ENCODE data around the gene RPS19BP1. TPM values are rescaled to one million over a fixed set of nuclear protein-coding genes. Genes with fewer than 3 reads are reported as not detected.

RPS19BP1 gene
- polyA plus RNA-seq, 2 of the 4 experiments (the other 2 are of a cell fraction), result 51.1 to 74.0 TPM

DNA sequence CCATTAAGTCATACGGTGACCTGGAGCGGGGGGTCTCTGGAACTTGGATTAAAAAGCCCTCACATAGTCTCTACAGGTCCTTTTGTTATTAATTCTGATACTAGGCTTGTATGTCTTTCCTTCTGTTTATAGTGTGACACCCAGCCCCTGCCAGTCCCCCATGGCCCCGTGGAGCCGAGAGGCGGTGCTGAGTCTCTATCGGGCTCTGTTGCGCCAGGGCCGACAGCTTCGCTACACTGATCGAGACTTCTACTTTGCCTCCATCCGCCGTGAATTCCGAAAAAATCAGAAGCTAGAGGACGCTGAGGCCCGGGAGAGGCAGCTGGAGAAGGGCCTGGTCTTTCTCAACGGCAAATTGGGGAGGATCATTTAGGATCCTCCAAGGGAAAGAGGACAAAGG is 28.5 kb downstream of the RPS19BP1 start (continued):
- no peak for TF ChIP-seq NFE2L2 (conservative IDR thresholded peaks at IDR 0.05; ENCODE audit: low read length)

GRCh38 chr22:39503630-39504029 is 28.9 kb downstream of the RPS19BP1 start:
- ATAC-seq (no peak), DNase-seq (ENCODE audit: low read depth in 1 of 2, low spot score in 1 of 2) (no peak), FAIRE-seq (no peak)
- H3K4me2 ChIP-seq, result peak overlapping the region; percentile 97
- H3K9me3 ChIP-seq, result no peaks in the 10 kb centered on the region
- ChIA-PET CTCF (interaction anchor here (1.2 to 2.0 kb wide), 3 partner anchors 10 to 25 kb away, joined by 5 to 8 read pairs (median 7); no protein-coding TSS in a partner anchor), POLR2A (no interaction called here)
- H3K4me1 ChIP-seq, result peaks cover 12% of the 10 kb centered on the region; the same call in 2 of the 3 replicates
- peak overlapping the region in 1 of 2 experiments; percentile 98; a peak in 3 of 6 replicates for H3K27ac ChIP-seq
- WGBS (ENCODE audit: missing lambda C conversion rate), result 72% methylated on average over 6 of the region's 6 CpGs
- TF ChIP-seq POLR2A (IDR thresholded peaks at IDR 0.05; ENCODE audit: low read length) (no peak), BCL3 (IDR thresholded peaks at IDR 0.05) (no peak), HOXB5 (CRISPR knock-in tag; IDR thresholded peaks at IDR 0.05) (no peak)
- H3K4me3 ChIP-seq, result peak overlapping the region; percentile 100

DNA sequence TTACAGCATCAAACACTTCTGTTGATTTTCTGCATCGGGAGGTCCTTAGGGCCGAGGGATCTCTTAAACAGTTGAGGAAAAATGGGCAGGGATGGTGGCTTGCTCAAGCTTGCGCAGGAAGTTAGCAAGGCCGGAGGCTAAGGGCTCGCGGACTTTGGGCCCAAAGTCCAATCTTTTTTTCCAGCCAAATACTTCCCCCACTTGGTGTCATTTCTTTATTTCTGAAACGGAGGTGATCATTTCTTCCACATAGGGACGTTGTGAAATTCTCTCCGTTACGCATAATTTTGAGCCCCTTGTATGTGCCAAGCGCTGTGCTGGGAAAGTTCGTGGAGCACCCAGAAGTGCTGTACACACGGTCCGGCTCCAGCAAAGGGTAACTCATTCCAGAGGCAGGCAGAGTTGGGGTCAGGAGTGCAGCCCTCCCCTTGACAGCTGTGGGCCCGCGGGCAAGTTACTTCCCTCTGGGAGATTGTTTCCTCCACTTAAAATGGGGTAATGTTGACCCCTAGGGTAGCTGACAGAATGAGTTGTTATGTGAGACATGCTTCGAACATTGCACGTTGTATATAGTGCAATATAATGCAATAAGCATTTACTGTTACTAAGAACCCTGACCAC is 29.6 kb downstream of the RPS19BP1 start:
- peaks cover 12% of the 10 kb centered on the region; the same call in 2 of the 3 replicates for H3K4me1 ChIP-seq
- peak overlapping the region; percentile 97 for H3K4me2 ChIP-seq
- DNase-seq (ENCODE audit: low read depth in 1 of 2, low spot score in 1 of 2), result no peak
- peak overlapping the region; percentile 98 for H3K27ac ChIP-seq
- no peak for FAIRE-seq
- ChIA-PET POLR2A (interaction anchor here (1.1 to 1.6 kb wide), 3 partner anchors 17 to 541 kb away, joined by 6 to 27 read pairs (median 8); partner anchors contain the start of genes ATF4 and RPL3), CTCF (interaction anchor here (0.6 to 2.6 kb wide), 5 partner anchors 9 to 26 kb away, joined by 3 to 11 read pairs (median 7); no protein-coding TSS in a partner anchor)
- WGBS (ENCODE audit: missing lambda C conversion rate), result 12% methylated on average over 18 of the region's 18 CpGs
- TF ChIP-seq PHF8 (IDR thresholded peaks at IDR 0.05; ENCODE audit: borderline replicate concordance, low read depth) (0 out of 2 replicates have a peak, but pooled peaks have one; percentile 17), NR3C1 (IDR thresholded peaks at IDR 0.05) (no peak)
- H3K4me3 ChIP-seq, result peak overlapping the region; percentile 100
- H3K9me3 ChIP-seq, result no peaks in the 10 kb centered on the region
- ATAC-seq, result peak; percentile 5 to 8; a peak in 3 of 6 replicates

GRCh38 chr22:39502109-39502788 is 30.3 kb downstream of the RPS19BP1 start, which contains the start of gene MIEF1:
Gene MIEF1, plus strand, starts transcription at chr22:39502290. Its CDS starts 9,005 bp downstream, at chr22:39511295.
- CTCF ChIA-PET, result interaction anchor here (0.6 to 2.6 kb wide), 5 partner anchors 9 to 537 kb away, joined by 3 to 11 read pairs (median 4); no protein-coding TSS in a partner anchor
- Histone ChIP-seq H3K4me3 (peak within 1 kb of the TSS; percentile 100), H3K9me3 (no peaks in the 10 kb centered on the region), H3K4me2 (peak within 1 kb of the TSS; percentile 97), H3K4me1 (peaks cover 12% of the 10 kb centered on the region; the same call in 2 of the 3 replicates), H3K27ac (peak within 1 kb of the TSS; percentile 98)
- 2% methylated on average over 10 of the region's 58 CpGs for WGBS (ENCODE audit: missing lambda C conversion rate)
- peak; percentile 88 to 95 for DNase-seq (ENCODE audit: low read depth in 1 of 2, low spot score in 1 of 2)
- FAIRE-seq, result no peak
- POLR2A ChIA-PET, result interaction anchor here (0.5 to 1.6 kb wide), 13 partner anchors 9 to 854 kb away, joined by 3 to 27 read pairs (median 3); partner anchors contain the start of genes ATF4 and RPL3
- peak; percentile 99 for ATAC-seq
- no peak for TF ChIP-seq JUNB (IDR thresholded peaks at IDR 0.05)
- no peak for TF ChIP-seq HOXB13 (CRISPR knock-in tag; IDR thresholded peaks at IDR 0.05; ENCODE audit: low read depth)
- TF ChIP-seq KDM1A (IDR thresholded peaks at IDR 0.05; ENCODE audit: low read depth), result no peak
- TF ChIP-seq REST (IDR thresholded peaks at IDR 0.05), result no peak
- no peak for TF ChIP-seq FOSB (CRISPR knock-in tag; IDR thresholded peaks at IDR 0.05)
- no peak for TF ChIP-seq NFE2L2 (conservative IDR thresholded peaks at IDR 0.05; ENCODE audit: low read length)
- TF ChIP-seq POLR2AphosphoS2 (conservative IDR thresholded peaks at IDR 0.05; ENCODE audit: low read length), result no peak
- no peak for TF ChIP-seq RFX5 (IDR thresholded peaks at IDR 0.05)
- no peak for TF ChIP-seq FOXS1 (CRISPR knock-in tag; IDR thresholded peaks at IDR 0.05)
- TF ChIP-seq, protein P1, sequence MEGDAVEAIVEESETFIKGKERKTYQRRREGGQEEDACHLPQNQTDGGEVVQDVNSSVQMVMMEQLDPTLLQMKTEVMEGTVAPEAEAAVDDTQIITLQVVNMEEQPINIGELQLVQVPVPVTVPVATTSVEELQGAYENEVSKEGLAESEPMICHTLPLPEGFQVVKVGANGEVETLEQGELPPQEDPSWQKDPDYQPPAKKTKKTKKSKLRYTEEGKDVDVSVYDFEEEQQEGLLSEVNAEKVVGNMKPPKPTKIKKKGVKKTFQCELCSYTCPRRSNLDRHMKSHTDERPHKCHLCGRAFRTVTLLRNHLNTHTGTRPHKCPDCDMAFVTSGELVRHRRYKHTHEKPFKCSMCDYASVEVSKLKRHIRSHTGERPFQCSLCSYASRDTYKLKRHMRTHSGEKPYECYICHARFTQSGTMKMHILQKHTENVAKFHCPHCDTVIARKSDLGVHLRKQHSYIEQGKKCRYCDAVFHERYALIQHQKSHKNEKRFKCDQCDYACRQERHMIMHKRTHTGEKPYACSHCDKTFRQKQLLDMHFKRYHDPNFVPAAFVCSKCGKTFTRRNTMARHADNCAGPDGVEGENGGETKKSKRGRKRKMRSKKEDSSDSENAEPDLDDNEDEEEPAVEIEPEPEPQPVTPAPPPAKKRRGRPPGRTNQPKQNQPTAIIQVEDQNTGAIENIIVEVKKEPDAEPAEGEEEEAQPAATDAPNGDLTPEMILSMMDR (IDR thresholded peaks at IDR 0.05), result no peak
- TF ChIP-seq BCL3 (IDR thresholded peaks at IDR 0.05), result no peak
- TF ChIP-seq EHF (CRISPR knock-in tag; IDR thresholded peaks at IDR 0.05), result no peak
- no peak for TF ChIP-seq ZC3H11A (IDR thresholded peaks at IDR 0.05)
- TF ChIP-seq ESRRA (IDR thresholded peaks at IDR 0.05; ENCODE audit: borderline replicate concordance, low read length), result peak; percentile 88
- TF ChIP-seq, protein P2, sequence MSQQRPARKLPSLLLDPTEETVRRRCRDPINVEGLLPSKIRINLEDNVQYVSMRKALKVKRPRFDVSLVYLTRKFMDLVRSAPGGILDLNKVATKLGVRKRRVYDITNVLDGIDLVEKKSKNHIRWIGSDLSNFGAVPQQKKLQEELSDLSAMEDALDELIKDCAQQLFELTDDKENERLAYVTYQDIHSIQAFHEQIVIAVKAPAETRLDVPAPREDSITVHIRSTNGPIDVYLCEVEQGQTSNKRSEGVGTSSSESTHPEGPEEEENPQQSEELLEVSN (IDR thresholded peaks at IDR 0.05; ENCODE audit: borderline replicate concordance, low read depth), result no peak
- no peak for TF ChIP-seq FOSL2 (IDR thresholded peaks at IDR 0.05)
- TF ChIP-seq FOSL2 (CRISPR knock-in tag; IDR thresholded peaks at IDR 0.05), result no peak
